Body of pancreas (tissue), 4 donors: Measurements from ENCODE around the gene RGS6.

Experiments
- CTCF ChIP-seq, 7 experiments: fragments of 450-650 bp in 4 of 7; fragments of 200-600 bp in 3 of 7; sonication (generic) in 3 of 7; IDR thresholded peaks; one replicate each; pipeline ENCODE4 v1.5.1; 2016 to 2019; ENCODE audit warnings: antibody characterized with exemption in 7 of 7
- POLR2A ChIP-seq, 3 donors: fragments of 450-650 bp; IDR thresholded peaks; one replicate each; pipeline ENCODE4 v1.6.1; 2016; ENCODE audit warnings: antibody characterized with exemption in 3 of 3, mild to moderate bottlenecking in 2 of 3

GRCh38 chr14:72430457-72430856 is 498.2 kb downstream of the RGS6 start:
- TF ChIP-seq CTCF (IDR thresholded peaks at IDR 0.05) (no peak), POLR2A (IDR thresholded peaks at IDR 0.05) (no peak)
